ENCODE data around the gene OR2T5. TPM values are rescaled to one million over a fixed set of nuclear protein-coding genes. Genes with fewer than 3 reads are reported as not detected.
"Not testable (repeated sequence)": the region's sequence is repeated elsewhere in the genome, so short reads cannot be mapped to it uniquely, and the experiment has no call there.

Gene OR2T5
- not detected for polyA plus RNA-seq

- not testable (repeated sequence) for H3K36me3 ChIP-seq (ENCODE audit: control insufficient read depth in 2 of 2, insufficient read depth in 2 of 2, low read length in 1 of 2); H3K9me3 ChIP-seq (ENCODE audit: control insufficient read depth in 2 of 2, insufficient read depth in 1 of 2, low read depth in 1 of 2, low read length in 1 of 2); H3K27me3 ChIP-seq (ENCODE audit: control insufficient read depth in 1 of 2, insufficient read depth in 2 of 2, low read length in 2 of 2); H3K4me1 ChIP-seq (ENCODE audit: control insufficient read depth in 2 of 2, insufficient read depth in 2 of 2, low read length in 1 of 2); H3K4me3 ChIP-seq (ENCODE audit: low read depth in 1 of 2, low read length in 2 of 2); H3K27ac ChIP-seq (ENCODE audit: low read depth in 2 of 2, low read length in 1 of 2)
- WGBS, 2 donors, result 72 to 74% methylated on average over 5 of the region's 6 CpGs
Measured at GRCh38 chr1:248488289-248488688, at the start of gene OR2T5. TSS of gene OR2T5 (plus strand) at chr1:248488589. CDS start at chr1:248488589, 0 bp downstream.

- H3K9me3 ChIP-seq (ENCODE audit: control insufficient read depth in 2 of 2, insufficient read depth in 1 of 2, low read depth in 1 of 2, low read length in 1 of 2); H3K27me3 ChIP-seq (ENCODE audit: control insufficient read depth in 1 of 2, insufficient read depth in 2 of 2, low read length in 2 of 2); H3K4me1 ChIP-seq (ENCODE audit: control insufficient read depth in 2 of 2, insufficient read depth in 2 of 2, low read length in 1 of 2); H3K4me3 ChIP-seq (ENCODE audit: low read depth in 1 of 2, low read length in 2 of 2); H3K27ac ChIP-seq (ENCODE audit: low read depth in 2 of 2, low read length in 1 of 2); H3K36me3 ChIP-seq (ENCODE audit: control insufficient read depth in 2 of 2, insufficient read depth in 2 of 2, low read length in 1 of 2): not testable (repeated sequence)
- WGBS, 2 donors, result 30 to 35% methylated on average over 1 of the region's 1 CpG
Measured at GRCh38 chr1:248438668-248439067, 49.7 kb upstream of the OR2T5 start.

- H3K4me3 ChIP-seq (ENCODE audit: low read depth in 1 of 2, low read length in 2 of 2); H3K4me1 ChIP-seq (ENCODE audit: control insufficient read depth in 2 of 2, insufficient read depth in 2 of 2, low read length in 1 of 2); H3K9me3 ChIP-seq (ENCODE audit: control insufficient read depth in 2 of 2, insufficient read depth in 1 of 2, low read depth in 1 of 2, low read length in 1 of 2); H3K36me3 ChIP-seq (ENCODE audit: control insufficient read depth in 2 of 2, insufficient read depth in 2 of 2, low read length in 1 of 2); H3K27ac ChIP-seq (ENCODE audit: low read depth in 2 of 2, low read length in 1 of 2); H3K27me3 ChIP-seq (ENCODE audit: control insufficient read depth in 1 of 2, insufficient read depth in 2 of 2, low read length in 2 of 2): not testable (repeated sequence)
- 57 to 65% methylated on average over 5 of the region's 5 CpGs for WGBS, 2 donors
Measured at GRCh38 chr1:248439283-248439682, 49.1 kb upstream of the OR2T5 start.

GRCh38 chr1:248442500-248443277 lies 45.7 kb upstream of the OR2T5 start:
- H3K27me3 ChIP-seq (ENCODE audit: control insufficient read depth in 1 of 2, insufficient read depth in 2 of 2, low read length in 2 of 2); H3K36me3 ChIP-seq (ENCODE audit: control insufficient read depth in 2 of 2, insufficient read depth in 2 of 2, low read length in 1 of 2); H3K4me1 ChIP-seq (ENCODE audit: control insufficient read depth in 2 of 2, insufficient read depth in 2 of 2, low read length in 1 of 2); H3K27ac ChIP-seq (ENCODE audit: low read depth in 2 of 2, low read length in 1 of 2); H3K9me3 ChIP-seq (ENCODE audit: control insufficient read depth in 2 of 2, insufficient read depth in 1 of 2, low read depth in 1 of 2, low read length in 1 of 2); H3K4me3 ChIP-seq (ENCODE audit: low read depth in 1 of 2, low read length in 2 of 2): not testable (repeated sequence)
- 44 to 60% methylated on average over 1 of the region's 2 CpGs for WGBS, 2 donors

- not testable (repeated sequence) for H3K36me3 ChIP-seq (ENCODE audit: control insufficient read depth in 2 of 2, insufficient read depth in 2 of 2, low read length in 1 of 2); H3K4me1 ChIP-seq (ENCODE audit: control insufficient read depth in 2 of 2, insufficient read depth in 2 of 2, low read length in 1 of 2); H3K27ac ChIP-seq (ENCODE audit: low read depth in 2 of 2, low read length in 1 of 2); H3K4me3 ChIP-seq (ENCODE audit: low read depth in 1 of 2, low read length in 2 of 2); H3K9me3 ChIP-seq (ENCODE audit: control insufficient read depth in 2 of 2, insufficient read depth in 1 of 2, low read depth in 1 of 2, low read length in 1 of 2); H3K27me3 ChIP-seq (ENCODE audit: control insufficient read depth in 1 of 2, insufficient read depth in 2 of 2, low read length in 2 of 2)
- 74 to 77% methylated on average over 4 of the region's 4 CpGs for WGBS, 2 donors
Measured at GRCh38 chr1:248444603-248445002, 43.8 kb upstream of the OR2T5 start.

GRCh38 chr1:248445399-248445798 lies 43.0 kb upstream of the OR2T5 start, which contains the start of gene OR2T2:
TSS of gene OR2T2 (plus strand) at chr1:248445637. CDS start at chr1:248452798, 7,161 bp downstream.
- not testable (repeated sequence) for H3K9me3 ChIP-seq (ENCODE audit: control insufficient read depth in 2 of 2, insufficient read depth in 1 of 2, low read depth in 1 of 2, low read length in 1 of 2); H3K27ac ChIP-seq (ENCODE audit: low read depth in 2 of 2, low read length in 1 of 2); H3K4me3 ChIP-seq (ENCODE audit: low read depth in 1 of 2, low read length in 2 of 2); H3K27me3 ChIP-seq (ENCODE audit: control insufficient read depth in 1 of 2, insufficient read depth in 2 of 2, low read length in 2 of 2); H3K4me1 ChIP-seq (ENCODE audit: control insufficient read depth in 2 of 2, insufficient read depth in 2 of 2, low read length in 1 of 2); H3K36me3 ChIP-seq (ENCODE audit: control insufficient read depth in 2 of 2, insufficient read depth in 2 of 2, low read length in 1 of 2)
- no CpG with 5 or more reads among the region's 2 CpGs for WGBS, 2 donors

- no CpG with 5 or more reads among the region's 4 CpGs for WGBS, 2 donors
- H3K27ac ChIP-seq (ENCODE audit: low read depth in 2 of 2, low read length in 1 of 2); H3K36me3 ChIP-seq (ENCODE audit: control insufficient read depth in 2 of 2, insufficient read depth in 2 of 2, low read length in 1 of 2); H3K4me1 ChIP-seq (ENCODE audit: control insufficient read depth in 2 of 2, insufficient read depth in 2 of 2, low read length in 1 of 2); H3K4me3 ChIP-seq (ENCODE audit: low read depth in 1 of 2, low read length in 2 of 2); H3K9me3 ChIP-seq (ENCODE audit: control insufficient read depth in 2 of 2, insufficient read depth in 1 of 2, low read depth in 1 of 2, low read length in 1 of 2); H3K27me3 ChIP-seq (ENCODE audit: control insufficient read depth in 1 of 2, insufficient read depth in 2 of 2, low read length in 2 of 2): not testable (repeated sequence)
Measured at GRCh38 chr1:248448409-248449074, 39.8 kb upstream of the OR2T5 start.

- not testable (repeated sequence) for H3K27me3 ChIP-seq (ENCODE audit: control insufficient read depth in 1 of 2, insufficient read depth in 2 of 2, low read length in 2 of 2); H3K4me3 ChIP-seq (ENCODE audit: low read depth in 1 of 2, low read length in 2 of 2); H3K9me3 ChIP-seq (ENCODE audit: control insufficient read depth in 2 of 2, insufficient read depth in 1 of 2, low read depth in 1 of 2, low read length in 1 of 2); H3K4me1 ChIP-seq (ENCODE audit: control insufficient read depth in 2 of 2, insufficient read depth in 2 of 2, low read length in 1 of 2); H3K36me3 ChIP-seq (ENCODE audit: control insufficient read depth in 2 of 2, insufficient read depth in 2 of 2, low read length in 1 of 2); H3K27ac ChIP-seq (ENCODE audit: low read depth in 2 of 2, low read length in 1 of 2)
- 78 to 81% methylated on average over 5 of the region's 6 CpGs for WGBS, 2 donors
Measured at GRCh38 chr1:248449821-248450465, 38.4 kb upstream of the OR2T5 start.

- H3K27me3 ChIP-seq (ENCODE audit: control insufficient read depth in 1 of 2, insufficient read depth in 2 of 2, low read length in 2 of 2); H3K4me1 ChIP-seq (ENCODE audit: control insufficient read depth in 2 of 2, insufficient read depth in 2 of 2, low read length in 1 of 2); H3K9me3 ChIP-seq (ENCODE audit: control insufficient read depth in 2 of 2, insufficient read depth in 1 of 2, low read depth in 1 of 2, low read length in 1 of 2); H3K36me3 ChIP-seq (ENCODE audit: control insufficient read depth in 2 of 2, insufficient read depth in 2 of 2, low read length in 1 of 2); H3K27ac ChIP-seq (ENCODE audit: low read depth in 2 of 2, low read length in 1 of 2); H3K4me3 ChIP-seq (ENCODE audit: low read depth in 1 of 2, low read length in 2 of 2): not testable (repeated sequence)
- WGBS, 2 donors, result 32 to 44% methylated on average over 2 of the region's 5 CpGs
Measured at GRCh38 chr1:248450466-248451145, 37.8 kb upstream of the OR2T5 start.

Data from esophagus (tissue), 2 donors.